Thyroid gland (tissue), 4 donors: ENCODE measurements around the gene SVOP.

Experiments
- POLR2A ChIP-seq, 2 donors: fragments of 450-650 bp; IDR thresholded peaks; one replicate each; pipeline ENCODE4 v1.6.1; 2017; ENCODE audit warnings: antibody characterized with exemption in 2 of 2, mild to moderate bottlenecking in 2 of 2, moderate library complexity in 1 of 2
- TF ChIP-seq, protein P1 (sequence below), 6 experiments: fragments of 200-600 bp in 3 of 6; fragments of 450-650 bp in 3 of 6; sonication (generic) in 3 of 6; IDR thresholded peaks; one replicate each; pipeline ENCODE4 v1.5.1; 2016 to 2019; ENCODE audit warnings: antibody characterized with exemption in 6 of 6, mild to moderate bottlenecking in 2 of 6, inconsistent platforms in 1 of 6, moderate library complexity in 1 of 6

DNA sequence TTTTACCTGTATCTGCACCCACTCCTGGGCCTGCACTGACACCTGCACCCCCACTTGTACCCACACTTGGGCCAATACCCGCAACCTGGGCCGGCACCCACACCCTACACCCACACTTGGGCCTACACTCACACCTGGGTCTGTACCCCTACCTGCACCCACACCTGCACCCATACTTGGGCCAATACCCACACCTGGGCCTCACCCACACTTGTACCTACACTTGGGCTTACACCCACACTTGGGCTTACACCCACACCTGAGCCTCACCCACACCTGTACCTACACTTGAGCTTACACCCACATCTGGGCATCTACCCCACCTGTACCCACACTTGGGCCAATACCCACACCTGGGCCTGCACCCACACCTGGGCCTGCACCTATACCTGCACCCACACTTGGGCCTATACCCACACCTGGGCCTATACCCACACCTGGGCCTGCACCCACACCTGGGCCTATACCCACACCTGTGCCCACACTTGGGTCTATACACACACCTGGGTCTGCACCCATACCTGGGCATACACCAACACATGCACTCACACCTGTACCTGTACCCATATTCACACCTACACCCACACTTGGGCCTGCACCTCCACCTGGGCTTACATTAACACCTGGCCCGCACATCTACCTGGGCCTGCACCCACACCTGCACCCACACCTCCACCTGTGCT, 101.8 kb downstream of the SVOP start:
- TF ChIP-seq, protein P1, sequence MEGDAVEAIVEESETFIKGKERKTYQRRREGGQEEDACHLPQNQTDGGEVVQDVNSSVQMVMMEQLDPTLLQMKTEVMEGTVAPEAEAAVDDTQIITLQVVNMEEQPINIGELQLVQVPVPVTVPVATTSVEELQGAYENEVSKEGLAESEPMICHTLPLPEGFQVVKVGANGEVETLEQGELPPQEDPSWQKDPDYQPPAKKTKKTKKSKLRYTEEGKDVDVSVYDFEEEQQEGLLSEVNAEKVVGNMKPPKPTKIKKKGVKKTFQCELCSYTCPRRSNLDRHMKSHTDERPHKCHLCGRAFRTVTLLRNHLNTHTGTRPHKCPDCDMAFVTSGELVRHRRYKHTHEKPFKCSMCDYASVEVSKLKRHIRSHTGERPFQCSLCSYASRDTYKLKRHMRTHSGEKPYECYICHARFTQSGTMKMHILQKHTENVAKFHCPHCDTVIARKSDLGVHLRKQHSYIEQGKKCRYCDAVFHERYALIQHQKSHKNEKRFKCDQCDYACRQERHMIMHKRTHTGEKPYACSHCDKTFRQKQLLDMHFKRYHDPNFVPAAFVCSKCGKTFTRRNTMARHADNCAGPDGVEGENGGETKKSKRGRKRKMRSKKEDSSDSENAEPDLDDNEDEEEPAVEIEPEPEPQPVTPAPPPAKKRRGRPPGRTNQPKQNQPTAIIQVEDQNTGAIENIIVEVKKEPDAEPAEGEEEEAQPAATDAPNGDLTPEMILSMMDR (IDR thresholded peaks at IDR 0.05), result no peak
- no peak for TF ChIP-seq POLR2A (IDR thresholded peaks at IDR 0.05)
